Activated naive CD8-positive, alpha-beta T cell treated with anti-CD3 and anti-CD28 coated beads for 36 hours (primary cell): ENCODE results near the gene CNTNAP5. TPM values are rescaled to one million over a fixed set of nuclear protein-coding genes. Genes with fewer than 3 reads are reported as not detected.

ENCODE experiments used
- DNase-seq: peaks from one replicate; pipeline ENCODE4 v3.0.0; 2021
- H3K27ac Mint-ChIP-seq: one replicate; pipeline ENCODE4 v1.8.0; 2022; ENCODE audit warnings: mild to moderate bottlenecking, moderate library complexity, mixed read lengths
- H3K27me3 Mint-ChIP-seq: one replicate; pipeline ENCODE4 v1.8.0; 2022; ENCODE audit warnings: mild to moderate bottlenecking, mixed read lengths
- H3K36me3 Mint-ChIP-seq: one replicate; pipeline ENCODE4 v1.8.0; 2021; ENCODE audit warnings: mild to moderate bottlenecking, mixed read lengths
- H3K4me1 Mint-ChIP-seq: one replicate; pipeline ENCODE4 v1.8.0; 2021; ENCODE audit warnings: mixed read lengths
- H3K4me3 Mint-ChIP-seq: one replicate; pipeline ENCODE4 v1.8.0; 2022; ENCODE audit warnings: mild to moderate bottlenecking, moderate library complexity, mixed read lengths
- H3K9me3 Mint-ChIP-seq: one replicate; pipeline ENCODE4 v1.8.0; 2022; ENCODE audit warnings: mixed read lengths
- total RNA-seq, 2 experiments: library from RNA; stranded (reverse); gene quantifications; one replicate each; pipeline ENCODE4 v1.2.3, GENCODE V29; 2021

CNTNAP5 gene
- total RNA-seq, 2 experiments from 2014 or later, result not detected

DNA sequence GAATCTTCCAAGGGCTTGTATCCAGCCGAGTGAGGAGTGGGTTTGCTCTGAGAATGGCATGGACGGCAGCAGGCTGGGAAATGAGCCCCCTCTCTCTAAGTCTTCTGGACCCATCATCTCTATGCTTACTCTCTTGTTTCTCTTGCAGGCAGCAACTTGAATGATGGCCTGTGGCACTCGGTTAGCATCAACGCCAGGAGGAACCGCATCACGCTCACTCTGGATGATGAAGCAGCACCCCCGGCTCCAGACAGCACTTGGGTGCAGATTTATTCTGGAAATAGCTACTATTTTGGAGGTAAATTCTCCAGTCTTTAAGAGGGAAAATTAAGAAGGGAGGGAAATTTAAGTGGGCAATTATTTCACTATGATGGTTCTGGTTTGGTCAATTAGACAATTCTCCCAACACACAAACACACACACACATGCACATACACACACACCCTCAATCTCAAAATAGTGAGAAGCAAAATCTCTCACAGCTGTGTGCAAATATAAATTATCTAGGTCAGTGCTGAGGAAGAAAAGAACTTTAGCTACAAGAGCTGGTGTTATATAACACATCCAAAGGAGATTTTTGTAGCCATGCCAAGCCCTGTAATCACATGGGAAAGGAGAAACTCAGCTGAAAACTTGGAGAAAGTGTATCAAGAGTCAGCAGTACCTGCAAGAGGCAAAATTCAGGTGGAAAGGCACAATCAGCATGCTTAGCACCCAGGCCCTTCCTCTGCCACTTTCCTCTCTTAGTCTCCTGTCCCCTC is 499.2 kb downstream of the CNTNAP5 start:
- no peaks in the 10 kb centered on the region for H3K27me3 Mint-ChIP-seq
- no peak overlapping the region for H3K27ac Mint-ChIP-seq
- H3K9me3 Mint-ChIP-seq, result no peaks in the 10 kb centered on the region
- H3K4me3 Mint-ChIP-seq, result no peak overlapping the region
- DNase-seq, result no peak
- no peaks in the 10 kb centered on the region for H3K36me3 Mint-ChIP-seq
- no peaks in the 10 kb centered on the region for H3K4me1 Mint-ChIP-seq

DNA sequence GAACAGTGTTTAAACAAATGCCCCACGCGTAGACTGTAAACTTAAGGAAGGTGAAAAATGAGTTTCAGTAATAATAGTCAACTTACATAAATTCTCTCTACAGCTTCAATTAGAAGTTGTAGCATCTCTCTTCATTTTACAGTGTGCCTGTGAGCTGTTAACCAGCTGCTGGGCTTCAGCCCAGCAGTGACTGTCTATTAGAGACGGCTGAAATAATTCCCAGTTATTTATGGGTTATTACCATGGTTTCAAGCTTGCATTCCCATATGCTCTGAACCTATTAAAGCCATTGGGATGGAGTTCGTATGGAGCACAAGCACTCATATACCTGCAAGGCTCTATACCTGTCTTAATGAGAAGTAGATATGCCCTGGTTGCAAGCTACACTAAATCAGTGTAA is 501.1 kb downstream of the CNTNAP5 start:
- Mint-ChIP-seq H3K4me1 (no peaks in the 10 kb centered on the region), H3K36me3 (no peaks in the 10 kb centered on the region), H3K4me3 (no peak overlapping the region), H3K9me3 (no peaks in the 10 kb centered on the region), H3K27ac (no peak overlapping the region), H3K27me3 (no peaks in the 10 kb centered on the region)
- no peak for DNase-seq

DNA sequence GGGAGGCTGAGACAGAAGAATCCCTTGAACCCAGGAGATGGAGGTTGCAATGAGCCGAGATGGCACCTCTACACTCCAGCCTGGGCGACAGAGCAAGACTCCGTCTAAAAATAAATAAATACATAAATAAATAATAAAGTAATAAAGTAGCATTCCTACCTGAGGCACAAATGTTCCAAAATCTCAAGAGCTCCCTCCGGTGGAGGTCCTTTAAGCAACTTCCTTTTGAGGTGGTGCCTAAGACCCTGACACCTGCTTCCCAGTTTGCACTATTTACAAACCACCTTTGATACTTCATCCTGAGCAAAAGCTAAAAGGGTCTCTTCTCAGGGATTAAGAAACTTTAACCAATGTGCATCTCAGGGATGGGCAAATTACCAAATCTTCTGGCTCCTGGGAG is 505.1 kb downstream of the CNTNAP5 start:
- H3K27me3 Mint-ChIP-seq, result no peaks in the 10 kb centered on the region
- no peaks in the 10 kb centered on the region for H3K9me3 Mint-ChIP-seq
- DNase-seq, result no peak
- H3K4me1 Mint-ChIP-seq, result no peaks in the 10 kb centered on the region
- no peak overlapping the region for H3K27ac Mint-ChIP-seq
- no peaks in the 10 kb centered on the region for H3K36me3 Mint-ChIP-seq
- H3K4me3 Mint-ChIP-seq, result no peak overlapping the region

DNA sequence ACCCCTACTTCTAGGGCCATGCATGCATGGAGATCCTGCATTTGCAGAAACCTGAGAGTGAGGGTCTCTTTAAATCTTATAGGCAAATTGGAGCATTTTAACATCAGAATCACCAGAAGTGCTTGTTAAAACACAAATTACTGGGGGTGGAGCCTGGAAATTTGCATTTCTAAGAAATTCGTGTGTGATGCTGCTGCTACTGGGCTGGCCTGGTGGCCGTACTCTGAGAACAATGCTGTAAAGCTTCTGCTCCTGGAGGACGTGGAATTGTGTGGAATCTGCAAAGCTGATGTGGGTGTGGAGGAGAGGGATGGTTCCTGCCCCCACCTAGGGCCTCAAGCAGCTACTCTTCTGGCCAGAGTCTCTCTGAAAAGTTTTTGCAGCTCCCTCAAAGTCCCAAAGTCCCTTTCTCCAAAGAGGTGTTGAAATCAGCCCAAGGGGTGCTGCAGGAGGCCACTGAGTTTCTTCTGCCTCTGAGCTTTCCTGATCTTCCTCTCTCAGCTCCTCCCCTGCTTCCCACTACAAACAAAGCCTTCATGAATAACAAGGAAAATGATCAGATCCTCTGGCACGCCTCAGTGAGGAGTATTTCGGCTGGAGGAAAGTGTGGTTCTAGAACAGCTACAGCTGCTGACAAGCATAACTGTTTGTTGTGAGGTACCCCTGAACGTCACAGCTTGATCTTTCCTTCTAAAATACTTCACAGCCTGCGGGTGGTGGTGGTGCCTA is 508.3 kb downstream of the CNTNAP5 start:
- H3K4me1 Mint-ChIP-seq, result no peaks in the 10 kb centered on the region
- no peak overlapping the region for H3K4me3 Mint-ChIP-seq
- no peaks in the 10 kb centered on the region for H3K27me3 Mint-ChIP-seq
- no peak overlapping the region for H3K27ac Mint-ChIP-seq
- no peaks in the 10 kb centered on the region for H3K36me3 Mint-ChIP-seq
- no peak for DNase-seq
- no peaks in the 10 kb centered on the region for H3K9me3 Mint-ChIP-seq

DNA sequence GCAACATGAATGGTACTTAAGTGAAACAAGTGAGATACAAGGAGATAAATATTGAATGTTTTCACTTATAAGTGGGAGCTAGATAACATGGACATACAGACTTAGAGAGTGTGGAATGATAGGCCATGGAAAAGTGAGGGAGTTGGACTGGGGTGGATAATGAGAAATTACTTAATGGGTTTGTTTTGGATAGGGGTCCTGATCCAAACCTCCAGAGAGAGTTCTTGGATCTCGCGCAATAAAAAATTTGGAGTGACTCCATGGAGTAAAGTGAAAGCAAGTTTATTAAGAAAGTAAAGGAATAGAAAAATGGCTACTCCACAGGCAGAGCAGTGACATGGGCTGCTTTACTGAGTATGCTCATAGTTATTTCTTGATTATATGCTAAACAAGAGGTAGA is 508.9 kb downstream of the CNTNAP5 start:
- no peaks in the 10 kb centered on the region for H3K27me3 Mint-ChIP-seq
- no peak overlapping the region for H3K27ac Mint-ChIP-seq
- H3K4me1 Mint-ChIP-seq, result no peaks in the 10 kb centered on the region
- no peaks in the 10 kb centered on the region for H3K9me3 Mint-ChIP-seq
- no peaks in the 10 kb centered on the region for H3K36me3 Mint-ChIP-seq
- no peak for DNase-seq
- no peak overlapping the region for H3K4me3 Mint-ChIP-seq

DNA sequence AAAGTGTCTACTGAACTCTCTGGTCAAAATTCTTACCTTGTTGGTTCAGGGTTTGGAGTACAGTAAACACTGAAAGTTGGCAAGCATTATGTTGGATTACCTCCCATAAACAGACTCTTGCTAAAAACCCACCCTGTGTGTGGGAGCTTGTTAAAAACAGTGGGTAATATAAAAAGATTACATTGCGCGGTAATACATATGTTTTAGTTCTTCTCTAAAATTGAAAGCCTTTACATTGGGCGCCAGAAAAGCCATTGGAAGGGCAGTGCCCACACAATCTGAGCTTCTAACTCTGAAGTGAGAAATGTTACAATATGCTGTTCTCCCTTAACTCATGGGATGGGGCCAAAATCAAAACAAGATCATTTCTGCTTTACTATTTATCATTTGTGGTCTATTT is 510.7 kb downstream of the CNTNAP5 start:
- no peaks in the 10 kb centered on the region for H3K4me1 Mint-ChIP-seq

DNA sequence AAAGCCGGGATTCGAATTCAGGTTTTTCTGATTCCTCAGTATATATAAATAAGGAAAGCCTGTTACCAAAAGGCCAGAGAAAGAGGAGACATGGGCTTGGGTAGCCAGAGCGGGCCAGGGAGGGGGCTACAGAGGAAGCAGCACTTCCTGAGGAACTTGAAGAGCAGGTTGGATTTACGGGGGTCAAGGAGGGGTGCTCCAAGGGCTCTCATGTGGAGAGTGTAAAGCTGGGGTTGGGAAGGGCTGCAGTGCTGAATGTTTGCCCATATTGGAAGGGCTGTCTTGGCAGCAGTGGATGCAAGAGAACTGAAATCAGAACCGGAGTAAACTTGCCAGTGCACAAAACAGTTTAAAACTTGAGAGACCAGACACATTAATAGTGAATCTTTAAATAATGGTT is 511.5 kb downstream of the CNTNAP5 start:
- no peak for DNase-seq
- no peaks in the 10 kb centered on the region for H3K36me3 Mint-ChIP-seq
- H3K9me3 Mint-ChIP-seq, result no peaks in the 10 kb centered on the region
- no peak overlapping the region for H3K27ac Mint-ChIP-seq
- no peaks in the 10 kb centered on the region for H3K27me3 Mint-ChIP-seq
- H3K4me3 Mint-ChIP-seq, result no peak overlapping the region
- no peaks in the 10 kb centered on the region for H3K4me1 Mint-ChIP-seq

More for the DNA sequence above, 510.7 kb downstream of the CNTNAP5 start:
- Mint-ChIP-seq H3K4me3 (no peak overlapping the region), H3K36me3 (no peaks in the 10 kb centered on the region), H3K9me3 (no peaks in the 10 kb centered on the region), H3K27me3 (no peaks in the 10 kb centered on the region), H3K27ac (no peak overlapping the region)
- no peak for DNase-seq

DNA sequence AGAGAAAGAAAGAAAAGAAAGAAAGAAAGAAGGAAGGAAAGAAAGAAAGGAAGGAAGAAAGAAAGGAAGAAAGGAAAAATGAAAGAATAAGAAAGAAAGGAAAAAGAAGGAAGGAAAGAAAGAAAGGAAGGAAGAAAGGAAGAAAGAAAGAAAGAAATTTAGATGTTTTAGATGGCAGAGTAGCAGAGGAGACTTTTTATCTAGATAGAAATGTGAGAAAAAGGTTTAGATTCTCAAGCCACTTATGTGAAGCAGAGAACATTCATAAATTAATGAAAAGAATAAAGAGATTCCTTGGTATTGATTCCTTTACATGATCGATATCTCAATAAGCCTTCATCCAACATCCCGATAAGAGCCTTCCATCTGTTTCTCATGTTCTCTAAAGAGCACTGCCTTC is 513.5 kb downstream of the CNTNAP5 start:
- Mint-ChIP-seq H3K36me3 (no peaks in the 10 kb centered on the region), H3K4me1 (no peaks in the 10 kb centered on the region)

DNA sequence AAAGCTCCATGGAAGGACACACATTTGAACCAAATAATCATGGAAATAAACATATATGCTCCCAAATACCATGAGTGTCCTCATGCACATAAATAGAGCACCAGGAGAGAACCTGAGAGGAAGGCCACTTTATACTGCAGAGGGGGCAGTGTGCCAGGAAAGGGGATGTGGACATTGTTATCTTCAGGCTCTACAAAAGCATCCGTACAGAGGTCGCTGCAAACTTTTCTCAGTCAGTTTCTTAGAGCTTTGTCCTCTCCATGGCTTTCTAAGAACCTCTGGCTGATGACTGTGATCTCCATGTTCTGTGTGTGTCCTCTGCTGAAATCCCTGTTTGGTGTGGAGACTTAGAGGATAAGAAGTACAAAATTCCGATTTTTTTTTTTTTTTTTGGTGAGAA is 515.7 kb downstream of the CNTNAP5 start:
- H3K4me3 Mint-ChIP-seq, result no peak overlapping the region
- no peak for DNase-seq
- no peaks in the 10 kb centered on the region for H3K27me3 Mint-ChIP-seq
- H3K36me3 Mint-ChIP-seq, result no peaks in the 10 kb centered on the region
- H3K27ac Mint-ChIP-seq, result no peak overlapping the region
- H3K9me3 Mint-ChIP-seq, result peaks cover 2% of the 10 kb centered on the region
- no peaks in the 10 kb centered on the region for H3K4me1 Mint-ChIP-seq

More for the DNA sequence above, 513.5 kb downstream of the CNTNAP5 start:
- no peaks in the 10 kb centered on the region for H3K27me3 Mint-ChIP-seq
- H3K9me3 Mint-ChIP-seq, result no peaks in the 10 kb centered on the region
- H3K27ac Mint-ChIP-seq, result no peak overlapping the region
- DNase-seq, result no peak
- no peak overlapping the region for H3K4me3 Mint-ChIP-seq

DNA sequence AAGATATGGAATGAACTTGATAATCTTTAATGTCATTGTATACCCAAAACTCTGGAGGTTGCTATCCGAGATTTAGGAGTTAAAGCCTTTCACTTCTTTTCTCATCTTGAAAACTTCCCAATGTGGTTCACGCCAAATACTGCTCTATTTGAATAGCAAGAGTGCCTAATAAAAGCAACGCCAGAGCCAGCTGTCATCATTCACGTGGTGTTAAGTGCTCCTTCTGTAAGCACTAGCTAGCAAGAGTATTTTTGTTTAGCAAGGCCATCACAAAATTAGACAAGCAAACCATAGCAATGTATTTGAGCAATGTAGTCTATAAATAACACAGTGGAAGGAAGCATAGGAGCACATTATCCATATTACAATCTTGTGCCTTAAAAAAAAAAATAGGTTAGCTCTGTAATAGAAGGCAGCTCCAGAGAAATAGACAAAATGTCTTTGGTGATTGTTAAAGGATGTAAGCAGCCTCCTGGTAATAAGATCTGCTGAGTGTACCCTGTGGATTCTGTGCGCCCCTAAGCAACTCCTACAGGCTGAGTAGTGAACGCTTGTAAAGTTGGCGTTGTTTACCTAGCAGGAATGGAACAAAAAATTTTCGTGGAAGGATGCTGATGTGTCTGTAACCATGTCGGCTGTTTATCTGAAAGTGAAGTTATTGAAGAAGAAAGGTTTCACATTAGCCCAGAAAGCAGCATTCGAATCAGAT is 518.0 kb downstream of the CNTNAP5 start:
- H3K9me3 Mint-ChIP-seq, result peaks cover 2% of the 10 kb centered on the region
- H3K36me3 Mint-ChIP-seq, result no peaks in the 10 kb centered on the region
- no peak overlapping the region for H3K4me3 Mint-ChIP-seq
- no peak overlapping the region for H3K27ac Mint-ChIP-seq
- DNase-seq, result no peak
- no peaks in the 10 kb centered on the region for H3K27me3 Mint-ChIP-seq
- no peaks in the 10 kb centered on the region for H3K4me1 Mint-ChIP-seq

DNA sequence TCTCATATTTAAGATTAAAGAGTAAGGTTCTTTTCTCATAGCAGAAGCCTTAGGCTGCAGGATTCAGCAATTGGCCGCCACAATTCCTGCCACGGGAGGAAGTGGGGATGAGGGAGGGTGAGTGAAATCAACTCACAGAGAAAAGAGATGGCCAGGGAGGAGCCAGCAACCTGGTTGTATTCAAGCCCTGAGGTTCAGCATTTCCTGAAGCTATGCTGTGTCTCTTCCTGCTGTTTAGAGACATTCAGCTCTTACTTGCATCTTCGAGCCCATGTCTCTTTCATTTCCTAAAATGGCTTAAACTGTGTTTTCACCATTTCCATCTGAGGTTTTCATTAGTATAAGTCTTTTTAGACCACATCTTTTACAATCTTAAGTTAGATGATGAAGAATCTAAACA is 522.6 kb downstream of the CNTNAP5 start:
- Mint-ChIP-seq H3K4me3 (no peak overlapping the region), H3K36me3 (no peaks in the 10 kb centered on the region), H3K27ac (no peak overlapping the region), H3K9me3 (peaks cover 2% of the 10 kb centered on the region), H3K4me1 (no peaks in the 10 kb centered on the region), H3K27me3 (no peaks in the 10 kb centered on the region)
- DNase-seq, result no peak

DNA sequence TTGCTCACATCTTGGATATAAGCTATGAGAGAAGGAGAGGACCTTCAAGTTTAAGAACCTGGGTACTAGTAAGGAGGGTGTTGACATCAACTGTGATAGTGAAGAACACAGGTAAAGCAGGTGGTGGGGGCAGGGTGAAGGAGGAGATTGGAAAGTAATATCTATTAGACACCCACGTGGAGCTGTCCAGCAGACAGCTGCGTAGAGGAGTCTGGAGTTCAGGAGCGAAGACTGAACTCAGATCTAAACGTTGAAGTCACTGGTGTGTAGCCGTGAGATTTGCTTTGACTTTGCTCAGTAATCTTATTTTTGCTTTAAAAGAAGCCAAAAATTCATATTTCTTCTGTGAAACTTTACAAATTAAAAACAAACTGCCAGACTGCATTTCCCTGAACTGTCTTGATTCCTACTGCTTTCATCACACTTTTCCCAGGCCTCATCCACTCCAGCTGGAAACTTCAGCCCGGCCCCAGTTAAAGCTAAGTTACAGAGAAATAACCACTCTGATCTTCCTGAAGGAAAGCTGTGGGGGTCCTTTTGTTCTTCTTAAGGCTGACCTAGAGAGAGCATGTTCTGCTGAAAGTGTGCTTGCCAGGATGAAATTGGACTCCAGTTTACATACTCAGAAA is 533.3 kb downstream of the CNTNAP5 start:
- H3K4me1 Mint-ChIP-seq, result no peaks in the 10 kb centered on the region
- DNase-seq, result no peak
- H3K27me3 Mint-ChIP-seq, result no peaks in the 10 kb centered on the region
- H3K36me3 Mint-ChIP-seq, result no peaks in the 10 kb centered on the region
- no peak overlapping the region for H3K27ac Mint-ChIP-seq
- H3K9me3 Mint-ChIP-seq, result peaks cover 3% of the 10 kb centered on the region
- H3K4me3 Mint-ChIP-seq, result no peak overlapping the region

DNA sequence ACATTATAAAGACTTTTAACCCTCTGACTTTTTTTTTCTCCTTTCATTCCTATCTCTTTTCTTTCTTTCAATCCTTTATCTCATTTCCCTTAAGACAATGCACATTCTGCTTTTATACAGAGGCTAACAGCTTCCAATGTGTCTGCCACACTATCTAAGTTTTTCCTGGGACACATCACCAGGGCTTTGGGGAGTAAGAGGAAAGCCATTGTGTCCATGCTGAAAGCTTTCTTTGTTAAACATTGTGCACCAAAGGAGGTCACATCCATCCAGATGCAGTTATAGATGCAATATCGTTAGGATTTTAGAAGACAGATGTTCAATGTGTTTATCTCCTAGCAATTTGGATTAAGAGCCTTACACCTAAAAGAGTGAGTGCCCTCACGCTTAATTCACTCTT is 534.1 kb downstream of the CNTNAP5 start:
- no peak for DNase-seq
- Mint-ChIP-seq H3K4me3 (no peak overlapping the region), H3K36me3 (no peaks in the 10 kb centered on the region), H3K9me3 (peaks cover 6% of the 10 kb centered on the region), H3K27me3 (no peaks in the 10 kb centered on the region), H3K27ac (no peak overlapping the region), H3K4me1 (no peaks in the 10 kb centered on the region)

DNA sequence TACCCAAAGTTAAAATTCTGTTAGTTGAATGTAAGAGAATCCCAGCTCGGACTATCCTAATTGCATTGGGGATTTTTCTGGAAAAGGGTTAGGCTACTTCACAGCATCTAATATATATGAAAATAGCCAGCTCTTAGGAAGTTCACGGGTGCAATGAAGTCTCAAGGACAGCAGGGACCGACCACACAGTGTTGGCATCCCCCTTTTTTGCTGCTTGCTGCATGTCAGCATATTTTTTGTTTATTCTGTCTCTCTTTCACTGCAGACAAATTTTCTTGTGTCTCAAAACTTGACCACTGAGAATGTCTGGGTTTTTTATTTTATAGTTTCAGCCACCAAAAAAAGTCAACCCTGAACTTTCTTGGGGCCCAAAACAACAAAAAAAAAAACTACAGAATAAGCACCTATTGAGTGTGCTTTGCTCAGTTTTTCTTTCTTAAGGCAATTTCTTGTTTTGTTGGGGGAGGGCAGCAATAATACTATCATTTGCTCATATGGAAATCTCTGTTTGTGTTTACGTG is 535.6 kb downstream of the CNTNAP5 start:
- DNase-seq, result no peak
- H3K27ac Mint-ChIP-seq, result no peak overlapping the region
- no peaks in the 10 kb centered on the region for H3K36me3 Mint-ChIP-seq
- H3K9me3 Mint-ChIP-seq, result peaks cover 6% of the 10 kb centered on the region
- H3K4me1 Mint-ChIP-seq, result no peaks in the 10 kb centered on the region
- H3K27me3 Mint-ChIP-seq, result no peaks in the 10 kb centered on the region
- no peak overlapping the region for H3K4me3 Mint-ChIP-seq

DNA sequence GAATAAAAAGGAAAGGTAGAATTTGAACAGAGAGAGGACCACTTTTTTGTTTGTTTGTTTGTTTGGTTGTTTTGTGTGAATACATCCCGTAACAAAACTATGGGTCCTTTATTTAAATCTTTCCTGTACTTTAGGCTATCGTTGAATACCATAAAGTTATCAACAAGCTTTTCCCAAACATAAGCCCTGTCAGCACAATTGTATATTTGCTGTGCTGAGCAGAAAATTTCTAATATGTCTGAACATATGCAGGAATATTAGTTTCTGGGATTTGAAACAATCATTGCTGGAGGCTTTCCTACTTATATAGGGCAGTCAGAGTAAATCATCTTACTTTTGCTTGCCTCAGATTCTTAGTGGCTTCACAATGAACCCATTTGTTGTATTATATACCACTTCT is 536.4 kb downstream of the CNTNAP5 start:
- Mint-ChIP-seq H3K9me3 (peaks cover 6% of the 10 kb centered on the region), H3K4me1 (no peaks in the 10 kb centered on the region), H3K27me3 (no peaks in the 10 kb centered on the region), H3K27ac (no peak overlapping the region), H3K4me3 (no peak overlapping the region), H3K36me3 (no peaks in the 10 kb centered on the region)
- DNase-seq, result no peak
